ENCODE data around the gene GSTM5. TPM values are rescaled to one million over a fixed set of nuclear protein-coding genes. Genes with fewer than 3 reads are reported as not detected.

GSTM5 gene
- total and polyA plus RNA-seq, 2 of the 8 experiments (the other 6 are each of a cell fraction or from before 2014, with no cell fraction given): 0.24 to 0.89 TPM

DNA sequence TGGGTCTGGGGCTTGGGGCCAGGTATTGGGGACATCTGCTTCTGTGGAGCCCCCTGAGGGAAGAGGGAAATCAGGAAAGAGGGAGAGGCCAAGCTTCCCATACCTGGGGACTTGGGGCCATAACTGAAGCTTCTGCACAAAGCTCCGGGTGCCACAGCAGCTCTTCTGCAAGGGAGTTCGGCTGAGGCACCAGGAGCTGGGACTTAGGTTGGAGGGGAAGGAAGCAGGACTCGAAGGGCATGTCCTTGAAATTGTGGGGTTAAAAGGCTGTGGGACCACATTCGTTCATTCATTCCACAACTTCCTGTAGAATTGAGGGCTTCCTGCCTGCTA is 53.4 kb downstream of the GSTM5 start:
- Histone ChIP-seq H4K5ac (ENCODE audit: insufficient read length, low read depth, low read length) (no peak overlapping the region), H4K20me1 (replicated peaks in 1 of 2; ENCODE audit: control insufficient read depth in 1 of 2, insufficient read depth in 2 of 2, low read length in 2 of 2) (no peaks in the 10 kb centered on the region), H2AFZ (ENCODE audit: low read length) (no peak overlapping the region), H3K27me3 (replicated peaks in 1 of 4; ENCODE audit: control insufficient read depth in 3 of 4, extremely low read depth in 1 of 4, insufficient read depth in 3 of 4, low read length in 3 of 4) (no peaks in the 10 kb centered on the region), H3K18ac (ENCODE audit: extremely low read depth, low read length) (no peak overlapping the region), H3K36me3 (ENCODE audit: control insufficient read depth in 2 of 4, insufficient read depth in 4 of 4, low read length in 3 of 4) (no peaks in the 10 kb centered on the region), H3K4me1 (replicated peaks in 1 of 4; ENCODE audit: control insufficient read depth in 3 of 4, insufficient read depth in 4 of 4, low read length in 3 of 4) (no peaks in the 10 kb centered on the region; a peak in 1 of 7 replicates), H3K79me1 (ENCODE audit: low read depth, low read length) (no peaks in the 10 kb centered on the region), H3K56ac (replicated peaks; ENCODE audit: insufficient read length, low read depth, low read length) (no peak overlapping the region), H3K23ac (ENCODE audit: insufficient read length) (no peak overlapping the region), H3K79me2 (ENCODE audit: control insufficient read depth in 1 of 2, insufficient read depth in 2 of 2, low read length in 2 of 2) (no peaks in the 10 kb centered on the region), H2BK15ac (ENCODE audit: low read length) (no peak overlapping the region), H3K9me3 (ENCODE audit: insufficient read depth in 2 of 2, low read depth in 1 of 2, low read length in 1 of 2) (no peaks in the 10 kb centered on the region), H3K14ac (ENCODE audit: insufficient read length) (no peak overlapping the region), H3K4ac (replicated peaks; ENCODE audit: insufficient read length, low read depth, low read length) (no peak overlapping the region), H2BK120ac (replicated peaks; ENCODE audit: low read depth, low read length) (no peak overlapping the region), H2BK5ac (ENCODE audit: low read depth, low read length) (no peak overlapping the region), H4K8ac (ENCODE audit: extremely low read depth, insufficient read depth, low read length) (no peak overlapping the region), H3K4me3 (ENCODE audit: extremely low read depth in 1 of 4, insufficient read depth in 2 of 4, low read depth in 3 of 4, low read length in 4 of 4) (no peak overlapping the region), H4K91ac (replicated peaks; ENCODE audit: insufficient read length, low read length) (no peak overlapping the region), H2BK12ac (ENCODE audit: low read depth, low read length) (no peak overlapping the region), H3K4me2 (ENCODE audit: insufficient read depth in 1 of 2, low read depth in 2 of 2, low read length in 2 of 2) (no peak overlapping the region), H3K27ac (ENCODE audit: low read depth, low read length) (no peak overlapping the region), H2BK20ac (ENCODE audit: low read length) (no peak overlapping the region), H3K23me2 (ENCODE audit: low read depth, low read length) (0 out of 2 replicates have a peak, but pooled peaks cover 1% of the 10 kb centered on the region), H2AK5ac (ENCODE audit: low read depth, low read length) (no peak overlapping the region), H3K9ac (replicated peaks in 1 of 4; ENCODE audit: extremely low read depth in 1 of 4, low read depth in 3 of 4, low read length in 3 of 4) (no peak overlapping the region)
- 87% methylated on average over 4 of the region's 4 CpGs; no CpG with 5 or more reads in 1 of the 2 experiments for WGBS, 2 experiments (ENCODE audit: extremely low coverage in 1 of 2, insufficient coverage in 1 of 2, insufficient read length in 1 of 2, insufficient replicate concordance in 2 of 2, low coverage in 1 of 2, low lambda C conversion rate in 2 of 2, missing lambda C conversion rate in 1 of 2)
- ChIA-PET POLR2A (ENCODE audit: partially characterized antibody) (no interaction called here), CTCF (ENCODE audit: partially characterized antibody) (interaction anchor here (1.0 to 5.1 kb wide), 7 partner anchors 10 to 233 kb away, joined by 3 to 43 read pairs (median 3); no protein-coding TSS in a partner anchor)
- no peak for DNase-seq (ENCODE audit: low read depth in 1 of 2, low spot score in 2 of 2)
- TF ChIP-seq CEBPB (IDR thresholded peaks at IDR 0.05; ENCODE audit: low read depth, low read length): no peak
- no peak for TF ChIP-seq SRF (IDR thresholded peaks at IDR 0.05; ENCODE audit: low read depth, low read length)
- TF ChIP-seq SIRT6 (IDR thresholded peaks at IDR 0.05; ENCODE audit: low read length): no peak
- no peak for TF ChIP-seq HDAC6 (IDR thresholded peaks at IDR 0.05; ENCODE audit: low read depth, low read length)
- TF ChIP-seq RNF2 (IDR thresholded peaks at IDR 0.05; ENCODE audit: borderline replicate concordance, low read depth, low read length, missing control alignments, poor library complexity, severe bottlenecking): no peak
- TF ChIP-seq TCF12 (IDR thresholded peaks at IDR 0.05; ENCODE audit: low read depth, low read length): no peak
- no peak for TF ChIP-seq CBX8 (IDR thresholded peaks at IDR 0.05; ENCODE audit: borderline replicate concordance, low read depth, low read length)
- no peak for TF ChIP-seq MAFK (IDR thresholded peaks at IDR 0.05; ENCODE audit: low read depth, low read length)
- no peak for TF ChIP-seq TBP (IDR thresholded peaks at IDR 0.05; ENCODE audit: low read depth, low read length)
- TF ChIP-seq GTF2F1 (IDR thresholded peaks at IDR 0.05; ENCODE audit: borderline replicate concordance, low read depth, low read length): no peak
- no peak for TF ChIP-seq CHD1 (IDR thresholded peaks at IDR 0.05; ENCODE audit: low read depth, low read length)
- TF ChIP-seq SP1 (IDR thresholded peaks at IDR 0.05; ENCODE audit: low read depth, low read length): no peak
- TF ChIP-seq BRCA1 (IDR thresholded peaks at IDR 0.05; ENCODE audit: low read depth, low read length): no peak
- no peak for TF ChIP-seq RBBP5 (IDR thresholded peaks at IDR 0.05; ENCODE audit: borderline replicate concordance, low read depth, low read length)
- no peak for TF ChIP-seq CBX5 (IDR thresholded peaks at IDR 0.05; ENCODE audit: low read depth, low read length)
- no peak for FAIRE-seq

All from H1 (cell line).